ENCODE measurements around the gene DENND1A. TPM values are rescaled to one million over a fixed set of nuclear protein-coding genes. Genes with fewer than 3 reads are reported as not detected.

Gene DENND1A
- total RNA-seq, 1 donor from 2014 or later = 48.1 TPM

DNA sequence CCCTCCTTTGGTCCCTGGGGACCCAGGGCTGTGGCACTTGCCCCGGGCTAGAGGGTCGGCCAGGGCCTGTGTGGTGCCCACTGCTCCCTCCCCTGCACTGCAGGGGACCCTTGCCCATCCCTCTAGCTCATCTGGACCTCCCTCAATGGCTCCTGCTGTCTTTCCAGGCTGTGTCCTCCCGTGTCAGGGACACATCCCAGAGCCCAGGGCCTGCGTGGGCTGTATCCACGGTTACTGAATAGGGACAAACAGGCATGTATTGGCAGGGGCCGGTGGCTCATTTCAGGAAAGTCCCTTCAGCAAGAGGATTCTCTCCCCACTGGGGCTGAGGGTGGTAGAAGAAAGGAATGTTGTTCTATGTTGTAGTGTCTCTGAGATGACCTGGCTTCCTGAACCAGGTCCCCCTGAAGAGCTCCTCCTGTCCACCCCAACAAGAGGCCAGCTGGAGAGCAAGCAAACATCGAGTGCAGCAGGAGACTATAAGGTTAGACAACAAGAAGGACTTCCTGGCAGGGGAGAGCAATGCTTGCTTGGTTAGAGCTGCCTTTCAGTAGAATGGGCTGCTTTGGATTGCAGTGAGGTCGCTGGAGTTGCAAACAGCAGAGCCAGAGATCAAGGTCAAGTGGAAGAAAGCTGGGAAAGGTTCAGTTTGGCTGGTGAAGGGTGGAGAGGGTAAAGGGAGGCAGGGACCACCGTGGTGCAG, 575.0 kb downstream of the DENND1A start:
- Mint-ChIP-seq H3K4me3 (peak overlapping the region; percentile 84), H3K9me3 (no peaks in the 10 kb centered on the region), H3K27me3 (ENCODE audit: insufficient read depth, low read depth) (peaks cover 28% of the 10 kb centered on the region), H3K36me3 (no peaks in the 10 kb centered on the region), H3K4me1 (peaks cover 46% of the 10 kb centered on the region), H3K27ac (peak overlapping the region; percentile 90)
- Histone ChIP-seq H2AFZ (replicated peaks) (no peak overlapping the region), H3K36me3 (no peaks in the 10 kb centered on the region), H3K9ac (no peak overlapping the region), H3K4me1 (peaks cover 24% of the 10 kb centered on the region), H4K20me1 (ENCODE audit: low read depth) (peaks cover 9% of the 10 kb centered on the region), H3K4me3 (no peak overlapping the region), H3K27ac (no peak overlapping the region), H3K9me3 (ENCODE audit: low read depth) (no peaks in the 10 kb centered on the region), H3K79me2 (ENCODE audit: low read depth) (peaks cover 37% of the 10 kb centered on the region), H3K4me2 (no peak overlapping the region), H3K27me3 (no peaks in the 10 kb centered on the region), H3F3A (ENCODE audit: low read depth) (peaks cover 57% of the 10 kb centered on the region)
- peak; percentile 45 for DNase-seq (ENCODE audit: low spot score)
- TF ChIP-seq EZH2phosphoT487 (IDR thresholded peaks at IDR 0.05) (no peak), EZH2 (IDR thresholded peaks at IDR 0.05) (no peak)
- TF ChIP-seq, protein P1, sequence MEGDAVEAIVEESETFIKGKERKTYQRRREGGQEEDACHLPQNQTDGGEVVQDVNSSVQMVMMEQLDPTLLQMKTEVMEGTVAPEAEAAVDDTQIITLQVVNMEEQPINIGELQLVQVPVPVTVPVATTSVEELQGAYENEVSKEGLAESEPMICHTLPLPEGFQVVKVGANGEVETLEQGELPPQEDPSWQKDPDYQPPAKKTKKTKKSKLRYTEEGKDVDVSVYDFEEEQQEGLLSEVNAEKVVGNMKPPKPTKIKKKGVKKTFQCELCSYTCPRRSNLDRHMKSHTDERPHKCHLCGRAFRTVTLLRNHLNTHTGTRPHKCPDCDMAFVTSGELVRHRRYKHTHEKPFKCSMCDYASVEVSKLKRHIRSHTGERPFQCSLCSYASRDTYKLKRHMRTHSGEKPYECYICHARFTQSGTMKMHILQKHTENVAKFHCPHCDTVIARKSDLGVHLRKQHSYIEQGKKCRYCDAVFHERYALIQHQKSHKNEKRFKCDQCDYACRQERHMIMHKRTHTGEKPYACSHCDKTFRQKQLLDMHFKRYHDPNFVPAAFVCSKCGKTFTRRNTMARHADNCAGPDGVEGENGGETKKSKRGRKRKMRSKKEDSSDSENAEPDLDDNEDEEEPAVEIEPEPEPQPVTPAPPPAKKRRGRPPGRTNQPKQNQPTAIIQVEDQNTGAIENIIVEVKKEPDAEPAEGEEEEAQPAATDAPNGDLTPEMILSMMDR (IDR thresholded peaks at IDR 0.05) = no peak

DNA sequence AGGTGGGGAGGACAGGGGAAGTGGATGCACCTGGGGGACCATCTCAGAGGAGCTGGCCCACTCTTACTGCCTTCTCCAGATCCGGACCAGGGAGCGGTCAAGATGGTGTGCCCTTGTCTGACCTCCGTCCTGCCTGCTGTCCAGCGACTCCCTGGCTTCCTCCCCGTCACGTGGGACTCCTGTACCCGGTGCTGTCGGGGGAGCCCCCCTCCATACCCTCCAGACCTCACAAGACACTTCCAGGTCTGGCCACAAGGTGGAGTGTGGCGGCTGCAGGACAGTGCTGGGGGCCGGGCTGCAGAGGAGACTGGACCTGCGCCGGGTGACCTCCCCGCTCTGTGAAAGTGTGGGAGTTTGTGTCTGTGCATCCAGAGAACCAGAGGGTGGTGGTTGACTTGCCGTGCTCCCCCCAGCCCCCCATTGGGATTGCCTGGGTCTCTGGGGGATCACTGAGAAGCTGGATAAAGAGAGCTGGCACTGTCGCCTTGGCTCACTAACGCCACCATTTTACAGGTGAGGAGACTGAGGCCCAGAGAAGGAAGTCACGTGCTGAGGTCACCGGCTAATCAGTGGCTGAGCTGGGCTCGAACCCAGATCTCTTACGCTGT, 575.8 kb downstream of the DENND1A start:
- Histone ChIP-seq H3K4me3 (no peak overlapping the region), H3F3A (ENCODE audit: low read depth) (peaks cover 48% of the 10 kb centered on the region), H3K4me1 (peaks cover 17% of the 10 kb centered on the region), H3K4me2 (peak overlapping the region; percentile 63), H3K36me3 (no peaks in the 10 kb centered on the region), H2AFZ (replicated peaks) (no peak overlapping the region), H3K27ac (no peak overlapping the region), H4K20me1 (ENCODE audit: low read depth) (peaks cover 5% of the 10 kb centered on the region), H3K9ac (no peak overlapping the region), H3K79me2 (ENCODE audit: low read depth) (peaks cover 29% of the 10 kb centered on the region), H3K9me3 (ENCODE audit: low read depth) (no peaks in the 10 kb centered on the region), H3K27me3 (no peaks in the 10 kb centered on the region)
- TF ChIP-seq EZH2phosphoT487 (IDR thresholded peaks at IDR 0.05) (no peak), EZH2 (IDR thresholded peaks at IDR 0.05) (no peak)
- TF ChIP-seq, protein P1 (IDR thresholded peaks at IDR 0.05) = peak; percentile 85
- Mint-ChIP-seq H3K9me3 (no peaks in the 10 kb centered on the region), H3K4me1 (peaks cover 38% of the 10 kb centered on the region), H3K27me3 (ENCODE audit: insufficient read depth, low read depth) (peaks cover 28% of the 10 kb centered on the region), H3K4me3 (peak overlapping the region; percentile 75), H3K27ac (no peak overlapping the region), H3K36me3 (no peaks in the 10 kb centered on the region)
- peak; percentile 88 for DNase-seq (ENCODE audit: low spot score)

DNA sequence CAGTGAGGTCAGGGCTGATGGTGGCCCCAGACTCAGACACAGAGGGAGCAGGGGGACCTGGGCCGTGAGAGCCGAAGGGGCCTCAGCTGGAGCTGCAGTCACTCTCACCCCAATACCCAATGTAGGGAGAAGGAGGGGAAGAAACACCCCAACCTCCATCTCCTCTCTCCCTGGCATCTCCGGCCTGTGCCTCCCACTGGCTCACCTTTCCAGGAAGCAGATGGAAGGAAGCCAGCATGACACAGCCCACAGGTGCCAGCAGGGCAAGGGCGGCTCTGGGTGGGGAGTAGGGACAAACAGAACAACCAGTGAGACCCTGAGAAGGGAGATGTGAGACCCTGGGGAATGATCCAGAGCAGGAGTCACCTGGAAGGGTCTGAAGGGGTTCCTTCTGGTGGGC, 576.9 kb downstream of the DENND1A start:
- DNase-seq (ENCODE audit: low spot score) = no peak
- H3K4me1 ChIP-seq = peaks cover 9% of the 10 kb centered on the region

More for the DNA sequence above, 576.9 kb downstream of the DENND1A start:
- H3K27me3 Mint-ChIP-seq (ENCODE audit: insufficient read depth, low read depth) = peaks cover 25% of the 10 kb centered on the region
- Histone ChIP-seq H3K4me2 (no peak overlapping the region), H3K27me3 (no peaks in the 10 kb centered on the region), H3K4me3 (no peak overlapping the region), H3F3A (ENCODE audit: low read depth) (peaks cover 45% of the 10 kb centered on the region), H3K79me2 (ENCODE audit: low read depth) (peaks cover 19% of the 10 kb centered on the region), H3K36me3 (no peaks in the 10 kb centered on the region), H2AFZ (replicated peaks) (no peak overlapping the region), H3K27ac (no peak overlapping the region), H4K20me1 (ENCODE audit: low read depth) (peaks cover 5% of the 10 kb centered on the region), H3K9ac (no peak overlapping the region), H3K9me3 (ENCODE audit: low read depth) (no peaks in the 10 kb centered on the region)
- no peak for TF ChIP-seq EZH2phosphoT487 (IDR thresholded peaks at IDR 0.05)
- TF ChIP-seq, protein P1 (IDR thresholded peaks at IDR 0.05) = no peak
- TF ChIP-seq EZH2 (IDR thresholded peaks at IDR 0.05) = no peak
- no peaks in the 10 kb centered on the region for H3K9me3 Mint-ChIP-seq
- no peaks in the 10 kb centered on the region for H3K36me3 Mint-ChIP-seq
- H3K4me1 Mint-ChIP-seq = peaks cover 27% of the 10 kb centered on the region
- H3K4me3 Mint-ChIP-seq = no peak overlapping the region
- H3K27ac Mint-ChIP-seq = no peak overlapping the region
